Activated B cell treated with CpG ODN at 0.5 μM for 24 hours (primary cell): ENCODE data around the gene ABHD11. TPM values are rescaled to one million over a fixed set of nuclear protein-coding genes. Genes with fewer than 3 reads are reported as not detected.

Experiments
- ATAC-seq: fragments of 200-7000 bp; cut with Tn5 transposase; one replicate; pipeline ENCODE4 v1.10.0; 2021; ENCODE audit warnings: low read depth, mild to moderate bottlenecking, moderate library complexity
- CTCF ChIA-PET: fragments of 350-600 bp; sonication (Branson Sonifier 250); formaldehyde crosslinking; loops from one replicate; lab custom pipeline; 2021; ENCODE audit warnings: antibody characterized with exemption; lab: Charles Lee
- POLR2A ChIA-PET: fragments of 350-600 bp; sonication (Branson Sonifier 250); formaldehyde crosslinking; loops from one replicate; lab custom pipeline; 2021; ENCODE audit warnings: antibody characterized with exemption; lab: Charles Lee
- DNase-seq: peaks from one replicate; pipeline ENCODE4 v3.0.0; 2022
- H3K27ac Mint-ChIP-seq: one replicate; pipeline ENCODE4 v1.8.0; 2020; ENCODE audit warnings: mixed read lengths
- H3K27me3 Mint-ChIP-seq: one replicate; pipeline ENCODE4 v1.8.0; 2021; ENCODE audit warnings: mixed read lengths
- H3K36me3 Mint-ChIP-seq: one replicate; pipeline ENCODE4 v1.8.0; 2021; ENCODE audit warnings: low read depth, mixed read lengths
- H3K4me1 Mint-ChIP-seq: one replicate; pipeline ENCODE4 v1.8.0; 2021; ENCODE audit warnings: mixed read lengths
- H3K4me3 Mint-ChIP-seq: one replicate; pipeline ENCODE4 v1.8.0; 2020; ENCODE audit warnings: mild to moderate bottlenecking, mixed read lengths
- H3K9me3 Mint-ChIP-seq: one replicate; pipeline ENCODE4 v1.8.0; 2020; ENCODE audit warnings: mixed read lengths
- CTCF ChIP-seq: fragments of 200-600 bp; IDR thresholded peaks from one replicate; pipeline ENCODE4 v1.8.0; 2022; ENCODE audit warnings: antibody characterized with exemption, mild to moderate bottlenecking
- intact Hi-C: fragments of 100-400 bp; cut with micrococcal nuclease; formaldehyde crosslinking; loops from one replicate; pipeline ENCODE4 v1.15.1; 2024
- total RNA-seq: library from RNA; stranded (reverse); gene quantifications from 2 replicates; pipeline ENCODE4 v1.2.3, GENCODE V29; 2022

The ABHD11 gene
- total RNA-seq, 1 donor from 2014 or later = 15.9 TPM

- no peak for DNase-seq
- ChIA-PET POLR2A (no interaction called here), CTCF (no interaction called here)
- Mint-ChIP-seq H3K4me3 (no peak overlapping the region), H3K4me1 (peaks cover 9% of the 10 kb centered on the region), H3K27ac (no peak overlapping the region), H3K27me3 (peaks cover 39% of the 10 kb centered on the region), H3K36me3 (no peaks in the 10 kb centered on the region), H3K9me3 (no peaks in the 10 kb centered on the region)
- intact Hi-C loops = no loop called here
- no peak for TF ChIP-seq CTCF
- no peak for ATAC-seq
Measured at GRCh38 chr7:73769481-73770001, 30.9 kb upstream of the ABHD11 start.

- ATAC-seq (no peak), DNase-seq (no peak)
- POLR2A ChIA-PET = no interaction called here
- CTCF ChIA-PET = no interaction called here
- H3K27ac Mint-ChIP-seq = no peak overlapping the region
- no peaks in the 10 kb centered on the region for H3K9me3 Mint-ChIP-seq
- H3K4me1 Mint-ChIP-seq = peaks cover 9% of the 10 kb centered on the region
- no peak overlapping the region for H3K4me3 Mint-ChIP-seq
- H3K36me3 Mint-ChIP-seq = no peaks in the 10 kb centered on the region
- intact Hi-C loops = no loop called here
- no peak for TF ChIP-seq CTCF
- peaks cover 39% of the 10 kb centered on the region for H3K27me3 Mint-ChIP-seq
Measured at GRCh38 chr7:73768641-73769480, 30.3 kb upstream of the ABHD11 start.

- no peak for TF ChIP-seq CTCF
- intact Hi-C loops = no loop called here
- Mint-ChIP-seq H3K4me1 (peaks cover 9% of the 10 kb centered on the region), H3K27me3 (peaks cover 29% of the 10 kb centered on the region), H3K36me3 (no peaks in the 10 kb centered on the region), H3K4me3 (no peak overlapping the region), H3K27ac (no peak overlapping the region), H3K9me3 (no peaks in the 10 kb centered on the region)
- ChIA-PET POLR2A (no interaction called here), CTCF (no interaction called here)
- ATAC-seq (no peak), DNase-seq (no peak)
Measured at GRCh38 chr7:73766556-73767229, 28.1 kb upstream of the ABHD11 start.

GRCh38 chr7:73762659-73762999 lies 24.0 kb upstream of the ABHD11 start:
- intact Hi-C loops = no loop called here
- POLR2A ChIA-PET = no interaction called here
- H3K36me3 Mint-ChIP-seq = no peaks in the 10 kb centered on the region
- no peaks in the 10 kb centered on the region for H3K9me3 Mint-ChIP-seq
- no peaks in the 10 kb centered on the region for H3K4me1 Mint-ChIP-seq
- no peak for DNase-seq
- no peak overlapping the region for H3K27ac Mint-ChIP-seq
- CTCF ChIA-PET = no interaction called here
- ATAC-seq = no peak
- H3K27me3 Mint-ChIP-seq = peaks cover 8% of the 10 kb centered on the region
- TF ChIP-seq CTCF = no peak
- H3K4me3 Mint-ChIP-seq = no peak overlapping the region
